Right kidney (tissue), 1 donor: Measurements from ENCODE around the gene FLVCR2.

Experiments used
- DNase-seq: peaks from one replicate; pipeline ENCODE4 v3.0.0-alpha.2; 2016

Gene FLVCR2

GRCh38 chr14:75554482-75554881 lies 23.9 kb upstream of the FLVCR2 start:
- DNase-seq: no peak

- DNase-seq: no peak
Measured at GRCh38 chr14:75558440-75558839, 20.0 kb upstream of the FLVCR2 start.

GRCh38 chr14:75559045-75559444 lies 19.4 kb upstream of the FLVCR2 start:
- DNase-seq: no peak

- DNase-seq: no peak
Measured at GRCh38 chr14:75559451-75560222, 18.8 kb upstream of the FLVCR2 start.

GRCh38 chr14:75561013-75561432 lies 17.4 kb upstream of the FLVCR2 start:
- peak; percentile 55 for DNase-seq

- no peak for DNase-seq
Measured at GRCh38 chr14:75562089-75562488, 16.3 kb upstream of the FLVCR2 start.

- no peak for DNase-seq
Measured at GRCh38 chr14:75562489-75562888, 15.9 kb upstream of the FLVCR2 start.

GRCh38 chr14:75563931-75564330 lies 14.5 kb upstream of the FLVCR2 start:
- no peak for DNase-seq

GRCh38 chr14:75565056-75565455 lies 13.4 kb upstream of the FLVCR2 start:
- no peak for DNase-seq

- no peak for DNase-seq
Measured at GRCh38 chr14:75566321-75566720, 12.1 kb upstream of the FLVCR2 start.

GRCh38 chr14:75566752-75567151 lies 11.7 kb upstream of the FLVCR2 start:
- no peak for DNase-seq

GRCh38 chr14:75568140-75568539 lies 10.3 kb upstream of the FLVCR2 start:
- no peak for DNase-seq

GRCh38 chr14:75568791-75569190 lies 9.6 kb upstream of the FLVCR2 start:
- DNase-seq: no peak

- no peak for DNase-seq
Measured at GRCh38 chr14:75570797-75571196, 7.6 kb upstream of the FLVCR2 start.

GRCh38 chr14:75572104-75572503 lies 6.3 kb upstream of the FLVCR2 start:
- no peak for DNase-seq

- no peak for DNase-seq
Measured at GRCh38 chr14:75577090-75577489, 1.3 kb upstream of the FLVCR2 start.

- DNase-seq: no peak
Measured at GRCh38 chr14:75577729-75578101, 705 bp upstream of the FLVCR2 start.

- DNase-seq: no peak
Measured at GRCh38 chr14:75578786-75579337, 442 bp downstream of the FLVCR2 start.

- no peak for DNase-seq
Measured at GRCh38 chr14:75579338-75579864, 981 bp downstream of the FLVCR2 start.

GRCh38 chr14:75579882-75580281 lies 1.5 kb downstream of the FLVCR2 start:
- no peak for DNase-seq

GRCh38 chr14:75587388-75587787 lies 9.0 kb downstream of the FLVCR2 start:
- DNase-seq: no peak

- DNase-seq: no peak
Measured at GRCh38 chr14:75589931-75590330, 11.5 kb downstream of the FLVCR2 start.

GRCh38 chr14:75591331-75591946 lies 13.0 kb downstream of the FLVCR2 start:
- DNase-seq: no peak
